HG02798 (cell line): ENCODE measurements around the gene KCNH1.

Experiments used
- ATAC-seq: cut with Tn5 transposase; IDR thresholded peaks from one replicate; pipeline ENCODE4 v1.9.1; 2021; ENCODE audit warnings: mild to moderate bottlenecking; ENCODE audit not compliant: unreplicated experiment, poor library complexity

The KCNH1 gene

GRCh38 chr1:211133836-211134669 is at the start of gene KCNH1:
Gene KCNH1 (minus strand): TSS chr1:211134148. CDS start chr1:211133945, 203 bp downstream.
- peak; percentile 90 for ATAC-seq

- no peak for ATAC-seq
Observed at GRCh38 chr1:211182746-211183145, 48.8 kb upstream of the KCNH1 start.

- ATAC-seq = no peak
Observed at GRCh38 chr1:211174375-211174774, 40.4 kb upstream of the KCNH1 start.

- ATAC-seq = no peak
Observed at GRCh38 chr1:211172657-211173056, 38.7 kb upstream of the KCNH1 start.

GRCh38 chr1:211169353-211169752 is 35.4 kb upstream of the KCNH1 start:
- no peak for ATAC-seq

GRCh38 chr1:211158866-211159265 is 24.9 kb upstream of the KCNH1 start:
- ATAC-seq = no peak

GRCh38 chr1:211155040-211155439 is 21.1 kb upstream of the KCNH1 start:
- no peak for ATAC-seq

GRCh38 chr1:211153932-211154331 is 20.0 kb upstream of the KCNH1 start:
- ATAC-seq = no peak

- no peak for ATAC-seq
Observed at GRCh38 chr1:211148366-211148765, 14.4 kb upstream of the KCNH1 start.

- no peak for ATAC-seq
Observed at GRCh38 chr1:211145944-211146343, 12.0 kb upstream of the KCNH1 start.

GRCh38 chr1:211135342-211135950 is 1.5 kb upstream of the KCNH1 start:
- no peak for ATAC-seq

- no peak for ATAC-seq
Observed at GRCh38 chr1:211133393-211133835, 534 bp downstream of the KCNH1 start.

GRCh38 chr1:211132721-211133392 is 1.1 kb downstream of the KCNH1 start:
- no peak for ATAC-seq

GRCh38 chr1:211129776-211130175 is 4.2 kb downstream of the KCNH1 start:
- ATAC-seq = no peak

- no peak for ATAC-seq
Observed at GRCh38 chr1:211127166-211127565, 6.8 kb downstream of the KCNH1 start.

GRCh38 chr1:211126622-211127021 is 7.3 kb downstream of the KCNH1 start:
- no peak for ATAC-seq

GRCh38 chr1:211118407-211119102 is 15.4 kb downstream of the KCNH1 start:
- no peak for ATAC-seq

- no peak for ATAC-seq
Observed at GRCh38 chr1:211114446-211114845, 19.5 kb downstream of the KCNH1 start.

- ATAC-seq = no peak
Observed at GRCh38 chr1:211113566-211113965, 20.4 kb downstream of the KCNH1 start.

- ATAC-seq = no peak
Observed at GRCh38 chr1:211111351-211111750, 22.6 kb downstream of the KCNH1 start.

GRCh38 chr1:211101481-211101880 is 32.5 kb downstream of the KCNH1 start:
- ATAC-seq = no peak
